ENCODE measurements around the gene PTTG1IP. TPM values are rescaled to one million over a fixed set of nuclear protein-coding genes. Genes with fewer than 3 reads are reported as not detected.

PTTG1IP gene
- polyA plus RNA-seq, 1 donor (not counting 4 experiments of a cell fraction or from before 2014, with no cell fraction given) = 132 TPM

DNA sequence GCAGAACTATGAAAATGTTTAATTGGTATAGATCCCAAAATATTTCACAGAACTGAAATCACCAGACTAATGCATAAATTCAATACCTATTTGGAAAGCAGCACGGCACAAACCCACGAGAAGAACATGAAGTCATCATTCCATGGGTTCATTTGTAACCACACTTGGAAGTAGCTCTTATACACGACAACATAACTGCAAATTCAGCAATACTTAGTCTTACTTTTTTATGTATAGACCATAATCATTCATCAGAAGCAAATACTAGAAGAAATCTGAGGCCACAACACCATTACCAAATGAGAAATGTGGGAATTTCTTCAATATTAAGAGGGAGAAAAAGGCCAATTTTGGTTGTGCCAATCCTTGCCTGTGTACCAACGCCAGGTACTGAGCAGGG lies 67.6 kb downstream of the PTTG1IP start:
- Histone ChIP-seq H3K79me2 (ENCODE audit: control insufficient read depth, insufficient read depth, low read length) (peaks cover 23% of the 10 kb centered on the region), H3K9ac (ENCODE audit: control insufficient read depth, extremely low read depth, insufficient read depth, low read length) (no peak overlapping the region), H3K27ac (ENCODE audit: control insufficient read depth, insufficient read depth, low read length) (no peak overlapping the region), H3K36me3 (ENCODE audit: control insufficient read depth in 2 of 2, extremely low read depth in 1 of 2, insufficient read depth in 2 of 2, low read length in 2 of 2) (peaks cover 28 to 45% of the 10 kb centered on the region in 2 experiments), H3K4me3 (ENCODE audit: control insufficient read depth in 2 of 3, extremely low read depth in 1 of 3, insufficient read depth in 2 of 3, low read depth in 1 of 3, low read length in 3 of 3) (no peak overlapping the region), H3K9me1 (ENCODE audit: control insufficient read depth, extremely low read depth, insufficient read depth, low read length) (no peaks in the 10 kb centered on the region), H3K9me3 (ENCODE audit: control insufficient read depth, low read depth, low read length) (no peaks in the 10 kb centered on the region), H2AFZ (ENCODE audit: control insufficient read depth, low read length) (no peak overlapping the region), H3K27me3 (ENCODE audit: control insufficient read depth, extremely low read depth, insufficient read depth, low read length) (no peaks in the 10 kb centered on the region), H4K20me1 (ENCODE audit: control insufficient read depth, extremely low read depth, insufficient read depth, low read length) (peaks cover 5% of the 10 kb centered on the region), H3K4me2 (ENCODE audit: control insufficient read depth, extremely low read depth, insufficient read depth, low read depth, low read length) (no peak overlapping the region), H3K4me1 (ENCODE audit: control insufficient read depth, extremely low read depth, insufficient read depth, low read length) (peaks cover 5% of the 10 kb centered on the region)
- TF ChIP-seq EZH2 (IDR thresholded peaks at IDR 0.05; ENCODE audit: low read length) = no peak
- TF ChIP-seq, protein P1, sequence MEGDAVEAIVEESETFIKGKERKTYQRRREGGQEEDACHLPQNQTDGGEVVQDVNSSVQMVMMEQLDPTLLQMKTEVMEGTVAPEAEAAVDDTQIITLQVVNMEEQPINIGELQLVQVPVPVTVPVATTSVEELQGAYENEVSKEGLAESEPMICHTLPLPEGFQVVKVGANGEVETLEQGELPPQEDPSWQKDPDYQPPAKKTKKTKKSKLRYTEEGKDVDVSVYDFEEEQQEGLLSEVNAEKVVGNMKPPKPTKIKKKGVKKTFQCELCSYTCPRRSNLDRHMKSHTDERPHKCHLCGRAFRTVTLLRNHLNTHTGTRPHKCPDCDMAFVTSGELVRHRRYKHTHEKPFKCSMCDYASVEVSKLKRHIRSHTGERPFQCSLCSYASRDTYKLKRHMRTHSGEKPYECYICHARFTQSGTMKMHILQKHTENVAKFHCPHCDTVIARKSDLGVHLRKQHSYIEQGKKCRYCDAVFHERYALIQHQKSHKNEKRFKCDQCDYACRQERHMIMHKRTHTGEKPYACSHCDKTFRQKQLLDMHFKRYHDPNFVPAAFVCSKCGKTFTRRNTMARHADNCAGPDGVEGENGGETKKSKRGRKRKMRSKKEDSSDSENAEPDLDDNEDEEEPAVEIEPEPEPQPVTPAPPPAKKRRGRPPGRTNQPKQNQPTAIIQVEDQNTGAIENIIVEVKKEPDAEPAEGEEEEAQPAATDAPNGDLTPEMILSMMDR (optimal IDR thresholded peaks at IDR 0.05 in 1 of 3, IDR thresholded peaks at IDR 0.05 in 1 of 3, conservative IDR thresholded peaks at IDR 0.05 in 1 of 3; ENCODE audit: extremely low read depth in 1 of 3, insufficient read depth in 2 of 3, low read length in 3 of 3) = no peak
- dilution Hi-C loops (cut with MboI; ENCODE audit: extremely low pct_ligation_motif_present, low sequenced_read_pairs) = no loop called here
- no peak for DNase-seq (ENCODE audit: low read depth, low spot score)
- no peak for FAIRE-seq

DNA sequence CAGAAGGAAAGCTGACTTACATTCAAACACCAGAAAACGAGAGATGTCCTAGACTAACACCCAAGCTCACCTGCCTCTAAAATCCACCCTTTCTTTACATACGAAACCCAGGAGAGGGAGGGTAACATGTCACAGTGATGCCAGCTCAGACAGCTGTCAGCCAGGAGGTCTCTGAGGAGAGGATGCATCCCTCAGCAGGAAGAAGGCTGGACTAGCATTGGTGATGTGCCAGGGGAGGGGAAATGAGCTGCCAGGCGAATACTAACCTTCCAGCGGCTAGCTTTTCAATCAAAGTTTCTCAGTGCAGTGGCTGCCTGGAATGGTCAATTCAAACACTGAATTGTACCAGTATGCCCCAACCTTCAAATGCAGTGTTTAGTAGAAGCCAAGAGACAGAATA lies 68.3 kb downstream of the PTTG1IP start:
- Histone ChIP-seq H3K9me3 (ENCODE audit: control insufficient read depth, low read depth, low read length) (no peaks in the 10 kb centered on the region), H3K4me2 (ENCODE audit: control insufficient read depth, extremely low read depth, insufficient read depth, low read depth, low read length) (no peak overlapping the region), H2AFZ (ENCODE audit: control insufficient read depth, low read length) (no peak overlapping the region), H3K27me3 (ENCODE audit: control insufficient read depth, extremely low read depth, insufficient read depth, low read length) (no peaks in the 10 kb centered on the region), H3K9me1 (ENCODE audit: control insufficient read depth, extremely low read depth, insufficient read depth, low read length) (no peaks in the 10 kb centered on the region), H3K27ac (ENCODE audit: control insufficient read depth, insufficient read depth, low read length) (no peak overlapping the region), H3K36me3 (ENCODE audit: control insufficient read depth in 2 of 2, extremely low read depth in 1 of 2, insufficient read depth in 2 of 2, low read length in 2 of 2) (peaks cover 27 to 40% of the 10 kb centered on the region in 2 experiments), H4K20me1 (ENCODE audit: control insufficient read depth, extremely low read depth, insufficient read depth, low read length) (peaks cover 9% of the 10 kb centered on the region), H3K4me1 (ENCODE audit: control insufficient read depth, extremely low read depth, insufficient read depth, low read length) (peaks cover 12% of the 10 kb centered on the region), H3K9ac (ENCODE audit: control insufficient read depth, extremely low read depth, insufficient read depth, low read length) (no peak overlapping the region), H3K4me3 (ENCODE audit: control insufficient read depth in 2 of 3, extremely low read depth in 1 of 3, insufficient read depth in 2 of 3, low read depth in 1 of 3, low read length in 3 of 3) (no peak overlapping the region), H3K79me2 (ENCODE audit: control insufficient read depth, insufficient read depth, low read length) (peaks cover 24% of the 10 kb centered on the region)
- dilution Hi-C loops (cut with MboI; ENCODE audit: extremely low pct_ligation_motif_present, low sequenced_read_pairs) = no loop called here
- FAIRE-seq (no peak), DNase-seq (ENCODE audit: low read depth, low spot score) (no peak)
- TF ChIP-seq, protein P1 (optimal IDR thresholded peaks at IDR 0.05 in 1 of 3, IDR thresholded peaks at IDR 0.05 in 1 of 3, conservative IDR thresholded peaks at IDR 0.05 in 1 of 3; ENCODE audit: extremely low read depth in 1 of 3, insufficient read depth in 2 of 3, low read length in 3 of 3) = no peak
